NCI-H82 (cell line): ENCODE measurements around the gene UNC93A.
"Not testable (repeated sequence)": the region's sequence is repeated elsewhere in the genome, so short reads cannot be mapped to it uniquely, and the experiment has no call there.

ENCODE experiments used
- DNase-seq: peaks from one replicate; lab custom pipeline; 2025; lab: John Stamatoyannopoulos, UW

Gene UNC93A

DNA sequence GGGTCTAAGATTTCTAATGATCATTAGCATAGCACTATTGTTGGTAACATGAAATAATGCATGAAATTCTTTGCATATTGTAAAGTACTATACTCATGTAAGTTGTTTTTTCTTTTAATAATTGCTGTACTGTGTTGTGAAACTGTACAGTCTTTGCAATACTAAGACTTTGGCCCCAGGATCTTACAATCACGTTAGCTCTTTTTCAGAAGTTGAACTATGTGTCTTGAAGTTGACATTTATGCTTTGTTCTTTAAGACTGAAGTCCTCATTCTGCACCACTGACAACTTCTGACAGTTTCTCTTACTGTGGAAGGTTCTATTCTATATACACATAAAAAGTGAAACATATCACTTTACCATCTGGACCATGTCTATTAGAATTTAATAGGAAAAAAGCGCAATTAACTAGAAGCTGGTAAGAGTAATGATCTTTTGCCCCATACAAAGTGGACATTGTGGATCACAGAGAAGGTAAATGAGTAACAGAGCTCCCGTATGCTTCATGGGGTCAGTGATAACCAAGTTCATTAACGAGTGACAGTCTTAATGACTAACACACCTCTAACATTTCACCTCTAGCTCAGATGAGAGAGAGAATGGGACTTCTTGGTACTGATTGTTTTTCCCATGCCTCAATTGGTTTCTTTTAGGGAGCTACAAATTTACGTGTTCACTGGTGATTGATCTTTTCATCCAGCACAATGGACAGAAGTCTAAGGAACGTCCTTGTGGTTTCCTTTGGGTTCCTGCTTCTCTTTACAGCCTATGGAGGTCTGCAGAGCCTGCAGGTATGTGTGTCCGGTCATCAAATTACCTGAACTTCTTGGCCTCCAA is at the start of gene UNC93A:
TSS of gene UNC93A (plus strand) at position 530 of the 837 bp plus-strand sequence. CDS start at position 705, 175 bp downstream.
- no peak for DNase-seq

DNA sequence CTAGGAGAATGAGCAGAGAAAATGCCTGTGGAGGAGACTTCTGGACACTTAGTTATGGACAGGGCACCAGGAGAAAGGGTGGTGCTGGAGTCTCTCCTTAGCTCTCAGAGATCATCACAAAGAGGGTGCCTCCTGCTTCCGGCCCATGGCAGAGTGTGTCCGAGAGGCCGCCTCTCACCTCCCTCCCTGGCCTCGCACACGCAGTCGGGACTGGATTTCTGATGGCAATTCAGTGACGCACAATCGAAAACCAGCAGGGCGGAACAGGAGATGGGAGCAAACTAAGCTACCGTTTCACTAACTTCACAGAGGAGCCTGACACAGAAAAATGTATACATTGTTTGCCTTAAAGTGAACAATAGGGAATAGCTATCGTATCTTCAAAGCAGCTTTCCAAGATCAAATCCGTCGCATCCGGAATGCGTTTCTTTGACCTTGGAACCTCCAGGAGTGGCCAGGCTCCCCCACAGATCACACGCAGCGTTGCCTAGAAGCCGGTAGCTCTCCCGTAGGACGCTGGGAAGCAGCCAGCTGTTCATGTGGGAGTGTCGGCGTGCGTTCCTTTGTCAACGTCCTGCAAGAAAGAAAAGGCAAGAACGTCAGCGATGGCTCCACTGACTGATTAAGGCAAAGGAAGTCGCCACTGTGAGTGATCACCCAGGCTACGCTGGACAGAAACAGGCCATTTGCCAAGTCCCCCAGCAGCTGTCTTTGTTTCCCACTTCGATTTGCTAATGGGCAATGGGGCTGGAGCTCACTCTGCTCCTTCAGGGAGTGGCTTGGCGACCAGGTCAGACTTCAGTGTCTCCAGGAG is 49.6 kb upstream of the UNC93A start:
- peak; percentile 8 for DNase-seq

DNA sequence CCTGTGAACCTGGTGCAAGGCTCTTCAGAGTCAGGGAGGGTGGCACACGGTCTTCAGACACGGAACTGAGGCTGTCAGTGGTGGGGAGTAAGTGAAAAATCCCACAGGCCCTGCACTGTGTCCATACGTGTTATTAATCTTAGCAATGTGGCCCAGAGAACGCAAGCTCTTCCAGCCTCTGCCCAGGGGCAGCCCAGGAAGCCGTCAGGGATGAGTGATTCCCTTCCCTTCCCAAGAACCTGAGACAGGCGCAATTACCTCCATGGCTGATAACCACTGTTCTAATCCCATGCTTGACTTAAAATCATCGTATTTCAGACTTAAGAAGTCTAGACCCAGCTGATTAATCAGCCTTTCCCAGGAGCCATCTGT is 49.0 kb upstream of the UNC93A start:
- DNase-seq: not testable (repeated sequence)

DNA sequence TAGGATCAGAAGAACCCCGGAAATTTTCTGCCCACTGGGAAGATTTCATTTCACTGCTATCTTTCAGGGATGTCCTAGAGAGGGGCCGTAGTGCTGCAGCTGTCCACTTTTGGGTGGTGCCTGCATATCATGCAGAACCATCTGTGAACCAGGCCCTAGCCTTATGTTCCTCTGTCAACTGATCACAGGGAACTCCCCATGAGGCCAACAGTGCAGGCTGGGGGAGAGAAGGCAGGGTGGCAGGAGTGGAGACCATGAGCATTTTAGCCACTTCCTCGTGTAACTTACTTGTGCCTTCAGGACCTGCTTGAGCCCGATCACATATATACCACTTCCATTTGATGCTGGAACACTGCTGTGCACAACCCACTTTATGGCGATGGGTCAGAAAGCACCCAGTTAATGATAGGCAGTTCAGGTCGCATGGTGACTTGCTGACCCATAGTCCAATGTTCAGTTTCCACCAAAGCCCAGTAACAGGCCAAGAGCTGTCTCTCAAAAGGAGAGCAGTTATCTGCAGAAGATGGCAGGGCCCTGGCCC is 48.5 kb upstream of the UNC93A start:
- DNase-seq: not testable (repeated sequence)

DNA sequence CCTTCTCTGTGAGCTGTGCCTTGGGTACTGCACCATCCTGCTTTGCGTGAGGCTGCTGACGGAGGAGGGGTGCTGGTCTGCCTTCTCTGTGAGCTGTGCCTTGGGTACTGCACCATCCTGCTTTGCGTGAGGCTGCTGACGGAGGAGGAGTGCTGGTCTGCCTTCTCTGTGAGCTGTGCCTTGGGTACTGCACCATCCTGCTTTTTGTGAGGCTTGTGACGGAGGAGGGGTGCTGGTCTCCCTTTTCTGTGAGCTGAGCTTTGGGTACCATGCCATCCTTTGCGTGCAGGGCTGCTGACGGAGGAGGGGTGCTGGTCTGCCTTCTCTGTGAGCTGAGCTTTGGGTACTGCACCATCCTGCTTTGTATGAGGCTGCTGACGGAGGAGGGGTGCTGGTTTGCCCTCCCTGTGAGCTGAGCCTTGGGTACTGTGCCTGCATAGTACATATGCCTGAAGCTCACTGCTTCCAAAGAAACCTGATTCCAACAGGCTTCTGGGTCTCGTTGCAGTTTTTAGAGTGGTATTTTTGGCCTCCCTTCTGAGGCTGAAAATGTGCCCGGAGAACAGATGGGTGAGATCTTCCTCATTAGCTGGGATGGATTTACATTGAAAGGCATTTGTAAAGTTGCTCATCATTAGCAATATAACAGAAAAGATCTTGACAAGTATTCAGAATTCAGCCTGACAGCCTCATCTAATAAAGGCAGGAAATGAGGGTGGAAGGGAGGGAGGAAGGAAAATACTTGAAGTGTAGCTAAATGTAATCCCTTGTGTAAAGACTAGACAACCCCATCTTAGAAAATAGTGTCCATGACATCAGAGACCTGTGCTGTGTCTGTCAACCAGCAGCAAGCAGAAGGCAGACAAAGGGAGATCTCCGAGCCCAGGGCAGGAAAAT is 46.8 kb upstream of the UNC93A start:
- no peak for DNase-seq

DNA sequence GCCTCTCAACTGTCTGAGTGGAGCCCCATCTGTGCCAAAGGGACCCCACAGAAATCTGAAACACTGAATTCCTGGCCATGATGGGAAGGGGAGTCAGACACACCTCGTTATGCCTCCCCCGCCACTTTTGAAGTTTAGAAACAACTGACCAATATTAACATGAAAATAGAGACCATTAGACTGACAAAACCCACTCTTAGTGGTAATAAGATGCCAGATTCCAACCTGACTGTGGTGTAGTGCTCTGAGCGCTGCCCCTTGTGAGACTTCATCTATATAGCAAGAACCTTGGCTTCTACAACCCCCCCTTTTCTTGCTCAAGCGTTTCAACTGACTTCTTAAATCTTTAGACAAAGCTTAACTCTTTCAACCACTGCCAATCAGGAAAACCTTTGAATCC is 46.1 kb upstream of the UNC93A start:
- no peak for DNase-seq

DNA sequence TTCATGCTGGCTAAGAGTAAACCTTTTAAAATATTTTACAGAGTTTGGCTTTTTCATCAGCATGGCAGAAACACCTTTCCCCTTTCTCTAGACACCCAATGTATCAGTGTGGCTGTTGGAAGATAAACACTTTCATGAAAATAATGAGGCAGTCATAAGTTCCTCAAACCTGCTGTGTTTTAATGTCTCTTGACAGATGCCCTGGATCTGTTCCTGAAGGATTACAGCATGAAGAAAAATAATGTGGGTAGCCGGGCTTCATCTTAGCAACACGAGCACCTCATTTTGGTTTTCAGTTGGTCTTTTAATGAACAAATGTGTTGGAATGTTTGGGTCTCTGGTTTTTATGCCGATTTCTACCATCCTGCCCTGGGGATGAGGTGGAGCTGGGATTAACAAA is 45.5 kb upstream of the UNC93A start:
- DNase-seq: no peak

DNA sequence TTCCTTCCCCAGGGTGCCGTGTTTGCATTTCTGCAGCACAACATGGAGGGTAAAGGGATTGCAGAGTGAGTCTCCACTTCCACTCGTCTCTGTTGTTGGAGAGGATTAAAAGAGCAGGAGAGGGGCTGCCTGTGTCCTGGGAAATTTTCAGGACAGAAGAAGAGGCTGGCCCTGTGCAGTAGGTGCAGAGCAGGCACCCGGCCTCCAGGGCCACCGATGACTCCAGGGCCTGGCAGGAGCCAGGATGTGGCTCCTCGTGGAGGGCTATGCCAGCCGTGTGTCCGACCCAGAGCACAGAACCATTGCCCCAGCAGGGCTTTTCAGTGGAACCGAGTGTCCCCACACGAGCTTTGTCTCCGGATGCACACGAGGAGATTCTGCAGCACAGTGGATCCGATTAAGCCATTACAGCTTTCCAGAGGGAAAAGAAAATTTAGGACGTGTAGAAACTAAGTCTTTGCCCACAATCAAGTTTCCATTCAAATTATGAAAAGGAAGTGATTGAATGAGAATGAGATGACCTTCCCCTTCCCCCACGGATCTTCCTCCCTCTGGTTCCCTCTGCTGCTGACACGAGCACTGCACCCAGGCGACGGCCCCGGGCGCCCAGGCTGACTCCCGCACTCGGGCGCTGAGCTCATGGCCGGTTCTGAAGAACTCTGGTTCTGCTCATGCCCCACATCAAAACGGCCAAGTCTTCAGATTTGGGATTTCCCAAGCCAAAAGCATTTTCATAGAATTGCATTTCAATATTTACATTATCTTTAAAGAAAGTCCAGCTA is 43.1 kb upstream of the UNC93A start:
- no peak for DNase-seq

DNA sequence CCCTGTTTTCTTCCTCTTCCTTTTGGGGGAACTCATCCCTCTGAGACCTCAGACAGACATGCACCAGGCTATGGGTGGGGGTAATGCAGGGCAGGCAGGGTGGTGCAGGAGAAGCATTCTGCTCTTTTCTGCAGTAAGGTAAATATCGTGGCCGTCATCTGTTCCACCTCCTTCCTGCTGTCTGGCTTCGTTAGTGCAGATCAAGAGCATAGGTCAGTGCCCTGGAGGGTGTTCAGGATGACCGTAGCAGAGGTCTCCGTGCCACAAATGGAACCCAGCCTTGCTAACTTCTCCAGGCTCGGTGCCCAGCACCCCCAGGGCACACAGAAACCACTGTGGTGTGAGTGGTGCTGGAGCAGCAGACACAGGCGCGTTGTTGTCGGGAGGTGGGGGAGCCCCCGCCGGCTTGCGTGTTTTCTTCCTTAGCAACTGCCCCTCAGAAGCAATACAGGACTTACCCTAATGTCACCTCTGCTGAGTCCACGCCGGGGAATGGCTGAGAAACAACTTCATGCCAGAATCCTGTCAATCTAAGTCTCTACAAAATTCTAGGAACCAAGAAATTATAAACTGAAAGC is 42.1 kb upstream of the UNC93A start:
- not testable (repeated sequence) for DNase-seq

DNA sequence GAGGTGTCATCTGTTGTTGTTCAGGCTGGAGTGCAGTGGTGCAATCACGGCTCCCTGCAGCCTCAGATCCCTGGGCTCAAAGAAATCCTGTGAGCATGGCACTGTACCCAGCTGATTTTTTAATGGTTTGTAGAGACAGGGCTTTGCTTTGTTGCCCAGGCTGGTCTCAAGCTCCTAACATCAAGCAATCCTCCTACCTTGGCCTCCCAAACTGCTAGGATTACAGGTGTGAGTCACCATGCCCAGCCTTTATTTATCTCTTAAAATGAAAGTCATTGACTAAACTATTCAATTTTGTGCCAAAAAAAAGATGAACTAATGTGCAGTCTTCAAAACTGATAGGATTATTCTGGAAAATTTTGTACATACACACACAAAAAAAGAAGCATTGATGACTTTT is 38.8 kb upstream of the UNC93A start:
- DNase-seq: no peak

DNA sequence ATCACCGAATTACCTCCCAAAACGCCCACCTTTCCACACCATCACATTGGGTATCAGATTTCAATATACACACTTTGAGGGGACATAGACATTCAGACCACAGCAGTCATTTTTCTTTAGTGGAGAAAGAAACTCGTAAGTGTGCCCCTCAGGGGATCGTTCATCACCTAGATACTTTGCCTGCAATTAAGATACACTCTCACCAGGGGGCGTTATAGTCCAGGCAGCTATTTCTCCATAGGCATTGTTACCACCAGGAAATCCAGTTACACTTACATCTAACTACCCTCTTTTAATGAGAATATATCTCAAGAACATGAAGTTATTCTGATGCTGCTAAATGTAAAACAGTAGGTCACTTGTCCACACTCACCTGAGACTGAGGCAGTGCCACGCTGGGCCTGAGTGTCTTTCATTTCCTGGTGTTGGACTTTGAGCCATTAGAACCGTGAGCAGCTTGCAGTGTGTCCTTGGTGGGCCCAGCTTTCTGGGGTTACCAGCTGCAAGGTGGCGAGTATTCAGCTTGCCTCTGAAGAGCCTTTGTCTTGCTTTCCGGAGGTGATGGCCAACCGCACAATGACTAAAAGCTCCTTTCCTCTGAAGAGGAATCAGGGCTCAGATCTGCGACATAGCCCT is 35.1 kb upstream of the UNC93A start:
- peak; percentile 7 for DNase-seq

DNA sequence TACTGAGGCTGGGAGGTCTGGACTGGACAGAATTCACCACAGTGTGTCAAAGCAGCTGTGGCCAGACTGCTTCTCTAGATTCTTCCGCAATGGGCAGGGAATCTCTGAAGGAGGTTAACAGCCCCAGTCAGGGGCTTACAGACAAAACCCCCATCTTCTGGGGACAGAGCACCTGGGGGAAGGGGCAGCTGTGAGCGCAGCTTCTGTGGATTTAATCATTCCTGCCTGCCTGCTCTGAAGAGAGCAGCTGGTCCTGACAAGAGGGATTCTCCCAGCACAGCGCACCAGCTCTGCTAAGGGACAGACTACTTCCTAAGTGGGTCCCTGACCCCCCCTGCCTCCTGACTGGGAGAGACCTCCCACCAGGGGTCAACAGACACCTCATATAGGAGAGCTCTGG is 32.5 kb upstream of the UNC93A start:
- DNase-seq: no peak

DNA sequence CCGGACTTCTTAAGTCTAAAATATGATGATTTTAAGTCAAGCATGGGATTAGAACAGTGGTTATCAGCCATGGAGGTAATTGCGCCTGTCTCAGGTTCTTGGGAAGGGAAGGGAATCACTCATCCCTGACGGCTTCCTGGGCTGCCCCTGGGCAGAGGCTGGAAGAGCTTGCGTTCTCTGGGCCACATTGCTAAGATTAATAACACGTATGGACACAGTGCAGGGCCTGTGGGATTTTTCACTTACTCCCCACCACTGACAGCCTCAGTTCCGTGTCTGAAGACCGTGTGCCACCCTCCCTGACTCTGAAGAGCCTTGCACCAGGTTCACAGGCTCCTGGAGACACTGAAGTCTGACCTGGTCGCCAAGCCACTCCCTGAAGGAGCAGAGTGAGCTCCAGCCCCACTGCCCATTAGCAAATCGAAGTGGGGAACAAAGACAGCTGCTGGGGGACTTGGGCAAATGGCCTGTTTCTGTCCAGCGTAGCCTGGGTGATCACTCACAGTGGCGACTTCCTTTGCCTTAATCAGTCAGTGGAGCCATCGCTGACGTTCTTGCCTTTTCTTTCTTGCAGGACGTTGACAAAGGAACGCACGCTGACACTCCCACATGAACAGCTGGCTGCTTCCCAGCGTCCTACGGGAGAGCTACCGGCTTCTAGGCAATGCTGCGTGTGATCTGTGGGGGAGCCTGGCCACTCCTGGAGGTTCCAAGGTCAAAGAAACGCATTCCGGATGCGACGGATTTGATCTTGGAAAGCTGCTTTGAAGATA is 24.9 kb upstream of the UNC93A start:
- DNase-seq: not testable (repeated sequence)

DNA sequence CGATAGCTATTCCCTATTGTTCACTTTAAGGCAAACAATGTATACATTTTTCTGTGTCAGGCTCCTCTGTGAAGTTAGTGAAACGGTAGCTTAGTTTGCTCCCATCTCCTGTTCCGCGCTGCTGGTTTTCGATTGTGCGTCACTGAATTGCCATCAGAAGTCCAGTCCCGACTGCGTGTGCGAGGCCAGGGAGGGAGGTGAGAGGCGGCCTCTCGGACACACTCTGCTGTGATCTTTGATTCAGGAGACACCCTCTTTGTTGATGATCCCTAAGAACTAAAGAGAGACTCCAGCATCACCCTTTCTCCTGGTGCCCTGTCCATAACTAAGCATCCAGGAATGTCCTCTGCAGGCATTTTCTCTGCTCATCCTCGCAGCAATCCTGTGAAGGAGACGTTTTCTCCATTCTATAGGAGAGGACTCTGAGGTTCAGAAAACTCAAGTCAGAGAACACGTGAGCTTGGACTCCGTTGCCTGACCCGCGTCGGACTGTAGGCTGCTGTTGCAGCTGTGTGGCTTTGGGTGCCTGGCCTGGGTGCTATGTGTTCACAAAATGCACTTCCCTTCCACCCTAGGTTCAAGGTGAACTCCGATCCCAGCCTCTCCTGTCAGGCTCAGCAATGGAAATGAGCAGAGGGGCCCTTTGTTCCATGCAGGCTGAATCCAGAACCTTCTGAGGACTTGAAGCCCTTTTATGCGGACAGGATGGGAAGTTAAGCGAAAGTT is 24.1 kb upstream of the UNC93A start:
- DNase-seq: no peak

DNA sequence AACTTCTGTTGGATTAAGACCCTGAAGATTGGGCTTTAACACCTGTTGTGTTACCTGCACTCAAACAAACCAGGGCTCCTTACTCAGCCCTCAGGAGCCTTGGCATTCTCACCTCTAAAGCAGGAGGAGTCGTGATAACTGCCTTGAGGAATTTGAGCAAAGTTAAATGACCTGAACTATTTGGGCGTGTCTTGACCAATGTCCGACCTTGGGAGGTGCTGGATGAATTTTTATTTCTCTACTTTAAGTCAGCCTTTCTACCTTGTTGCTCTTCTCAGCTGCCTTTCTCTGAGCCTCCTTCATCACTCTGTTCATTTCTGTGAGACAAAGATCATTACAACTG is 23.6 kb upstream of the UNC93A start:
- not testable (repeated sequence) for DNase-seq

DNA sequence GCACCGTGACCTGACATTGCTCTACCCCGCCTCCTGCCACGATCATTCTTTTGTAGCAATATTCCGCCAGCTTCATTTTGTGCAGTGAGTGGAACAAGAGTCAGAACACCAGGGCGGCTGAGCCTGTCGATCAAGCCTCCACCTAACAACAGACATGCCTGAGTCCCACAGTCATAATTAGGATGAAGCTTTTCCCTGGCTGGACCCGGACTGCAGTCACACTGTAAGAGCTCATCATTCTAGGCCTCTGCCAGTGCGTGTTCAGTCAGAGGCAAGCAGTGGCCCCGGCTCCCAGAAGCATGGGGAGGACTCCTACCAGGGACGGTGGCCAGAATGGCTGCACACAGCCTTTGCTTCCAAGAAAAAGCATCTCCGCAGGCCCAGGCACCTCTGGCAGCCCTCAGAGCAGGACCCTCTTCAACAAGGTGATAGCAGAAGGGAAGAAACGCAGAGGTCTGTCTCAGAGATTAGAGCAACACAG is 23.2 kb upstream of the UNC93A start:
- DNase-seq: no peak

DNA sequence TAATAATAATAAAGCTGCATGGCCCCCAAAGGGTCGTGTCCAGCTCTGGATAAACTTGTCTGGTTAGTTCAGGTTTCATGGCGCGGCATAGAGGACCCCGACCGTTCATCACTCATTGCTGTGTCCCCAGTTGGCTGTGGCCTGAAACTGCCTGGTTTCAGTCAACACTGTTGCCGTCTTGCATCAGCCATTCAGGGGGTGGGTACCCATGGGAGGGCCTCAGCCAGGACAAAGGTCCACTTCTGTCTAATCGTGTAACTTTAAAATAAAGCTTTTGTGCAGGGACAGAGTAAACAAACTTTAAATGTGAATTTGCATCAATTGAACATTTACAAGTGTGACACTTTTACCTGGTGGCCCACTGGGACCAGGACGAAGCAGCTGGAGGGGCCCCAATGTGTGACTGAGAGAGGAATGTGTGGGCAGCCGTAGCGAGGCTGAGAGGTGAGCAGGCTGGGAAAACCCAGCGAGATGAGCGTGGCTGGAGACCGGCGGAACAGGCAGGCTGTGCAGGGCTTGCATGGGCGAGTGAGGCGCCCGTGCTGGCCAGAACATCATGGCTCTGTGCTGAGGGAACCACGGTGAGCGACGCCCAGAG is 22.3 kb upstream of the UNC93A start:
- DNase-seq: no peak
